PC-9 (cell line): Measurements from ENCODE around the gene RNASE9. TPM values are rescaled to one million over a fixed set of nuclear protein-coding genes. Genes with fewer than 3 reads are reported as not detected.
"Not testable (repeated sequence)": the region's sequence is repeated elsewhere in the genome, so short reads cannot be mapped to it uniquely, and the experiment has no call there.

ENCODE experiments used
- BruUV-seq: library from RNA; stranded (reverse); fragments of 400-500 nt; replicated peaks from 2 replicates; lab custom pipeline; 2021; lab: Mats Ljungman, UMichigan
- CTCF ChIA-PET: fragments of 300-600 bp; sonication (Branson Sonifier 250); formaldehyde crosslinking; loops from one replicate; lab custom pipeline; 2022; ENCODE audit warnings: antibody characterized with exemption; lab: Charles Lee
- POLR2A ChIA-PET: fragments of 300-600 bp; sonication (Branson Sonifier 250); formaldehyde crosslinking; loops from one replicate; lab custom pipeline; 2022; ENCODE audit warnings: antibody characterized with exemption; ENCODE audit not compliant: unreplicated experiment; lab: Charles Lee
- DNase-seq, 2 experiments: peaks; one replicate each; pipeline versions ENCODE4 v3.0.0 to v3.0.0-alpha.2; 2015 to 2022; ENCODE audit warnings: mixed read lengths in 1 of 2
- H2AFZ ChIP-seq: fragments of 200-600 bp; sonication (generic); 2 replicates; pipeline ENCODE4 v1.8.1; 2017; ENCODE audit warnings: antibody characterized with exemption
- H3F3A ChIP-seq: fragments of 200-600 bp; sonication (generic); 2 replicates; pipeline ENCODE4 v1.8.1; 2017; ENCODE audit warnings: antibody characterized with exemption, mild to moderate bottlenecking, low read depth; ENCODE audit not compliant: insufficient read depth
- H3K27ac ChIP-seq: fragments of 200-600 bp; sonication (generic); 2 replicates; pipeline ENCODE4 v1.6.1; 2016; ENCODE audit warnings: mixed run types
- H3K27me3 ChIP-seq: fragments of 200-600 bp; sonication (generic); 2 replicates; pipeline ENCODE4 v1.6.1; 2016; ENCODE audit warnings: low read depth, mixed run types; ENCODE audit not compliant: insufficient read depth
- H3K36me3 ChIP-seq: fragments of 200-600 bp; sonication (generic); 2 replicates; pipeline ENCODE4 v1.6.1; 2016; ENCODE audit warnings: low read depth, mixed run types
- H3K4me1 ChIP-seq: fragments of 200-600 bp; sonication (generic); replicated peaks from 2 replicates; pipeline ENCODE4 v1.6.1; 2016; ENCODE audit warnings: mixed run types; ENCODE audit not compliant: insufficient read depth
- H3K4me2 ChIP-seq: fragments of 200-600 bp; sonication (generic); 2 replicates; pipeline ENCODE4 v1.6.1; 2017; ENCODE audit warnings: mixed run types
- H3K4me3 ChIP-seq: fragments of 200-600 bp; sonication (generic); 2 replicates; pipeline ENCODE4 v1.6.1; 2016; ENCODE audit warnings: mixed run types
- H3K79me2 ChIP-seq: fragments of 200-600 bp; sonication (generic); 2 replicates; pipeline ENCODE4 v1.6.1; 2017; ENCODE audit warnings: low read depth, mixed run types
- H3K9me2 ChIP-seq: fragments of 200-600 bp; sonication (generic); 2 replicates; pipeline ENCODE4 v1.8.1; 2017; ENCODE audit warnings: mild to moderate bottlenecking; ENCODE audit not compliant: insufficient read depth
- H3K9me3 ChIP-seq: fragments of 200-600 bp; sonication (generic); 2 replicates; pipeline ENCODE4 v1.8.1; 2016; ENCODE audit warnings: low read depth; ENCODE audit not compliant: insufficient read depth
- H4K20me1 ChIP-seq: fragments of 200-600 bp; sonication (generic); 2 replicates; pipeline ENCODE4 v1.8.1; 2017; ENCODE audit not compliant: insufficient read depth
- EZH2 ChIP-seq: fragments of 200-600 bp; sonication (generic); IDR thresholded peaks from 2 replicates; pipeline ENCODE4 v1.8.0; 2017; ENCODE audit warnings: antibody characterized with exemption, low read depth
- intact Hi-C: fragments of 100-400 bp; cut with micrococcal nuclease; formaldehyde crosslinking; loops from one replicate; pipeline ENCODE4 v1.10.0; 2022; ENCODE audit not compliant: unreplicated experiment
- total RNA-seq: library from RNA; stranded (reverse); gene quantifications from 2 replicates; pipeline ENCODE4 v1.2.3, GENCODE V29; 2021
- TF ChIP-seq, protein P1 (sequence below): fragments of 200-600 bp; sonication (generic); conservative IDR thresholded peaks from 2 replicates; pipeline ENCODE4 v1.6.1; 2017; ENCODE audit warnings: mixed run types, antibody characterized with exemption, mild to moderate bottlenecking, moderate library complexity

Gene RNASE9
- total RNA-seq, 1 experiment from 2014 or later: not detected

DNA sequence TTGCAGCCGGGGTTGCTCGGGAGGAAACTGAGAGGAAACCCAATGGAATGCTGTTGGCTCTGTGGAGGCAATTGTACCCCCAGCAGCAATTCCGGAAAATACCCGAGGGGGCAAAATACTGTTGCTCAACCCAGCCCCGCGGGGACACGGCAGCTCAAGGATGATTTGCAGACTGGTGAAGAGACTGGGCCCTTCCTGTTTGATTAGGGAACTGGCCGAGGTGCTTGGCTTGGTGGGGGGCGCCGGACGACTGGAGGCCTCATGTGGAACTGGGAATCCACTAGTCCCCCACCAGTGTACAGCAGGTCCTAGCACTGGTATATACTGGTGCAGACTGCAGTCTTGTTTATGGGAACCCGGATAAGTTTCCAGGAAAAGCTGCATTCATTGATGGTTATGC lies 40.7 kb upstream of the RNASE9 start:
- CTCF ChIA-PET: no interaction called here
- no peak for DNase-seq
- Histone ChIP-seq H3K9me2 (no peaks in the 10 kb centered on the region), H3K79me2 (no peaks in the 10 kb centered on the region), H3K4me2 (no peak overlapping the region), H2AFZ (no peak overlapping the region), H3K27ac (no peak overlapping the region), H3K4me1 (no peaks in the 10 kb centered on the region), H3F3A (no peaks in the 10 kb centered on the region), H3K4me3 (no peak overlapping the region), H3K27me3 (no peaks in the 10 kb centered on the region), H3K9me3 (no peaks in the 10 kb centered on the region), H3K36me3 (no peaks in the 10 kb centered on the region), H4K20me1 (no peaks in the 10 kb centered on the region)
- TF ChIP-seq, protein P1, sequence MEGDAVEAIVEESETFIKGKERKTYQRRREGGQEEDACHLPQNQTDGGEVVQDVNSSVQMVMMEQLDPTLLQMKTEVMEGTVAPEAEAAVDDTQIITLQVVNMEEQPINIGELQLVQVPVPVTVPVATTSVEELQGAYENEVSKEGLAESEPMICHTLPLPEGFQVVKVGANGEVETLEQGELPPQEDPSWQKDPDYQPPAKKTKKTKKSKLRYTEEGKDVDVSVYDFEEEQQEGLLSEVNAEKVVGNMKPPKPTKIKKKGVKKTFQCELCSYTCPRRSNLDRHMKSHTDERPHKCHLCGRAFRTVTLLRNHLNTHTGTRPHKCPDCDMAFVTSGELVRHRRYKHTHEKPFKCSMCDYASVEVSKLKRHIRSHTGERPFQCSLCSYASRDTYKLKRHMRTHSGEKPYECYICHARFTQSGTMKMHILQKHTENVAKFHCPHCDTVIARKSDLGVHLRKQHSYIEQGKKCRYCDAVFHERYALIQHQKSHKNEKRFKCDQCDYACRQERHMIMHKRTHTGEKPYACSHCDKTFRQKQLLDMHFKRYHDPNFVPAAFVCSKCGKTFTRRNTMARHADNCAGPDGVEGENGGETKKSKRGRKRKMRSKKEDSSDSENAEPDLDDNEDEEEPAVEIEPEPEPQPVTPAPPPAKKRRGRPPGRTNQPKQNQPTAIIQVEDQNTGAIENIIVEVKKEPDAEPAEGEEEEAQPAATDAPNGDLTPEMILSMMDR: no peak
- no peak for TF ChIP-seq EZH2
- POLR2A ChIA-PET: no interaction called here
- BruUV-seq: no TSS peak
- intact Hi-C loops: loop anchor here (10.0 kb wide), 3 partner anchors 67 to 187 kb away; partner anchors contain the start of genes APEX1, OSGEP and TEP1

DNA sequence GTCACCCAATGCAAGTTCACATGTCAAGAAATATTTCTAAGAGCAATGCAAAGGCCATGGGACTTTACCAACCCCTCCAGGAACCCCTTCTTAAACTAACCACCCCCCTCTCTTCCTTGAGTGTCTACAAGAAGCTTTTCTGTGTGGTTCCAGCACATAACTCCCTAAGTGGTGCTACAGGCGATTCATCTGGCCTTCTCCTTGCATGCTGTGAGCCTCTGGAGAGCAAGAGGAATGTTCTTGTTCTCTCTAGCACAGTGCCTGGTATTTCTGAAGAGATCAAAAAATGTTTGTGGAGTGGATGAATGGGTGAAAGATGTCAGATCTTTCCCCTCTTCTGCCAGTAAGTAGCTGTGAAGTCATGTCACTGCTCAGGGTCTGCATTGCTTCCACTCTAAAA lies 36.3 kb upstream of the RNASE9 start:
- no peaks in the 10 kb centered on the region for H3K36me3 ChIP-seq
- POLR2A ChIA-PET: no interaction called here
- TF ChIP-seq, protein P1: no peak
- no peak for TF ChIP-seq EZH2

DNA sequence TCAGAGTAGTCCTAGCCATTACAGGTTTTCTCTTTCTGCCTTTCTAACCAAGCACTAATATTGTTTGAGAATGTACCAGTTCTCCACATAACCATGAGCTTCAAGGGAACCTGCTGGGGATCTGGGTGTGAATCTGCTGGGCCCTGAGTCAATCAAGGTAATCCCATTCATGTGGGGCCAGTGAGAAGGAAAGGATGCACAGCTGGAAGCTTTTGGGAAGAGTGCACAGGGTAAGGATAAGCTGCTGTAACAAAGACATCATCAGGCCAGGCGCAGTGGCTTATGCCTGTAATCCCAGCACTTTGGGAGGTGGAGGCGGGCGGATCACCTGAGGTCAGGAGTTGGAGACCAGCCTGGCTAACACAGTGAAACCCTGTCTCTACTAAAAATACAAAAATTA lies 34.9 kb upstream of the RNASE9 start:
- H3F3A ChIP-seq, BruUV-seq, CTCF ChIA-PET, H3K4me2 ChIP-seq, H3K27ac ChIP-seq, H2AFZ ChIP-seq, H4K20me1 ChIP-seq, H3K36me3 ChIP-seq, DNase-seq, intact Hi-C loops, H3K4me1 ChIP-seq, H3K9me3 ChIP-seq, H3K4me3 ChIP-seq, H3K27me3 ChIP-seq, POLR2A ChIA-PET, H3K79me2 ChIP-seq, H3K9me2 ChIP-seq: not testable (repeated sequence)

More for the DNA sequence above, 36.3 kb upstream of the RNASE9 start:
- H3F3A ChIP-seq: no peaks in the 10 kb centered on the region
- H3K4me3 ChIP-seq: no peak overlapping the region
- no peaks in the 10 kb centered on the region for H3K4me1 ChIP-seq
- H3K79me2 ChIP-seq: no peaks in the 10 kb centered on the region
- intact Hi-C loops: no loop called here
- DNase-seq: no peak
- BruUV-seq: no TSS peak
- no peak overlapping the region for H3K27ac ChIP-seq
- no peaks in the 10 kb centered on the region for H3K9me2 ChIP-seq
- H3K4me2 ChIP-seq: no peak overlapping the region
- H2AFZ ChIP-seq: no peak overlapping the region
- H3K27me3 ChIP-seq: no peaks in the 10 kb centered on the region
- CTCF ChIA-PET: no interaction called here
- no peaks in the 10 kb centered on the region for H3K9me3 ChIP-seq
- no peaks in the 10 kb centered on the region for H4K20me1 ChIP-seq

DNA sequence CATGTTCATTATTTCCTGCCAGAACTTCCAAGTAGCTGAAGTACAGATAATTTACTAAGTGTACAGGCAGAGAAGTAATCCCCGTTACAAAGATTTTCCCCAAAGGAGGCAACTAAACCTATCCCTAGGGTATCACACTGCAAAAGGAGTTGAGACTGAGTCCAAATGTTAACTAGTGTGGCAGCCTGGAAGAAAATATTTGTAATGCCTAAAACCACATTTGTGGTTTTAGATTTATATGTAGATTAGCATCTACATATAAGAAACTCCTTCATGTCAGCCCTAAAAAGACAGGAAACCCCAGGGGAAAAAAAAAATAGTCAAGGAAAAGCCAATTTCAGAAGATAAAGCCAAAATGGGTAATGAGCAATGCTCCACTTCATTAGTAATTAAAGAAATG lies 31.7 kb upstream of the RNASE9 start:
- Histone ChIP-seq H4K20me1 (no peaks in the 10 kb centered on the region), H3K9me3 (no peaks in the 10 kb centered on the region), H3K4me2 (no peak overlapping the region; the same call in 1 of the 2 replicates), H3K4me1 (no peaks in the 10 kb centered on the region), H3K36me3 (no peaks in the 10 kb centered on the region), H3K27ac (no peak overlapping the region), H3K4me3 (no peak overlapping the region), H2AFZ (no peak overlapping the region), H3K27me3 (0 out of 2 replicates have a peak, but pooled peaks cover 4% of the 10 kb centered on the region), H3K9me2 (no peaks in the 10 kb centered on the region), H3K79me2 (no peaks in the 10 kb centered on the region), H3F3A (no peaks in the 10 kb centered on the region)
- CTCF ChIA-PET: no interaction called here
- BruUV-seq: no TSS peak
- POLR2A ChIA-PET: no interaction called here
- TF ChIP-seq EZH2: no peak
- TF ChIP-seq, protein P1: no peak
- intact Hi-C loops: no loop called here
- DNase-seq: no peak
